Measurements from ENCODE around the gene RAB14. TPM values are rescaled to one million over a fixed set of nuclear protein-coding genes. Genes with fewer than 3 reads are reported as not detected.
A peak's percentile ranks its signal among the peaks of the same experiment; 100 is the strongest.
"Not testable (repeated sequence)": the region's sequence is repeated elsewhere in the genome, so short reads cannot be mapped to it uniquely, and the experiment has no call there.

Gene RAB14
- total RNA-seq, 1 donor from 2014 or later = 25.1 TPM

DNA sequence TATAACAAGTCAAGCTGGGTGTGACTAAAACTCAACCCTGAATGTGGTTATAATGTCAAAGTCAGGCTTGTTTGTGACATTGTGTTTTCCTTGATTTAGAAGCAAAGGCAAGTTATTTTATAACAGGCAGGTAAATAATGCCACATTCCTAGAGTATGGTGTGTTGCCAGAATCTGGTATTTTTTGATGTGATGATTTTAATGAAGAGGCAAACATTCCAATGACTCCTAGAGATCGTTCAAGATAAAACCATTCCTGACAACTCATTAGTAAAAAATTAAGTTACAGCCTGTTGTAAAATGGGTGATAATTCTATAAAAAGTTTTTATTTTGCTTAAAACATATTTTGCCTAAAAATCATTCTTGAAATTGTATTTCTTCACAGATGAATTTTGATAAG, 60.0 kb downstream of the RAB14 start:
- Histone ChIP-seq H3K9me3 (ENCODE audit: control insufficient read depth in 3 of 3, low read length in 3 of 3) (no peaks in the 10 kb centered on the region), H3K9ac (ENCODE audit: low read depth in 1 of 3, low read length in 3 of 3) (no peak overlapping the region), H3K27ac (ENCODE audit: low read depth, low read length) (no peak overlapping the region), H3K36me3 (ENCODE audit: control insufficient read depth in 3 of 3, insufficient read depth in 3 of 3, low read length in 3 of 3) (peaks cover 4 to 57% (median 44%) of the 10 kb centered on the region in 3 donors), H3K4me3 (ENCODE audit: low read length in 3 of 3) (no peak overlapping the region), H3K4me1 (ENCODE audit: control insufficient read depth in 3 of 3, insufficient read depth in 3 of 3, low read length in 3 of 3) (no peaks in the 10 kb centered on the region), H3K27me3 (ENCODE audit: control insufficient read depth in 3 of 3, insufficient read depth in 3 of 3, low read length in 3 of 3) (no peaks in the 10 kb centered on the region)

- Histone ChIP-seq H3K9me3 (ENCODE audit: control insufficient read depth in 3 of 3, low read length in 3 of 3) (no peaks in the 10 kb centered on the region), H3K27me3 (ENCODE audit: control insufficient read depth in 3 of 3, insufficient read depth in 3 of 3, low read length in 3 of 3) (no peaks in the 10 kb centered on the region), H3K4me3 (ENCODE audit: low read length in 3 of 3) (no peak overlapping the region), H3K27ac (ENCODE audit: low read depth, low read length) (no peak overlapping the region), H3K4me1 (ENCODE audit: control insufficient read depth in 3 of 3, insufficient read depth in 3 of 3, low read length in 3 of 3) (no peaks in the 10 kb centered on the region), H3K36me3 (ENCODE audit: control insufficient read depth in 3 of 3, insufficient read depth in 3 of 3, low read length in 3 of 3) (peaks cover 4 to 55% (median 40%) of the 10 kb centered on the region in 3 donors), H3K9ac (ENCODE audit: low read depth in 1 of 3, low read length in 3 of 3) (no peak overlapping the region)
These were observed 60.4 kb downstream of the RAB14 start for GRCh38 chr9:121141306-121141705.

DNA sequence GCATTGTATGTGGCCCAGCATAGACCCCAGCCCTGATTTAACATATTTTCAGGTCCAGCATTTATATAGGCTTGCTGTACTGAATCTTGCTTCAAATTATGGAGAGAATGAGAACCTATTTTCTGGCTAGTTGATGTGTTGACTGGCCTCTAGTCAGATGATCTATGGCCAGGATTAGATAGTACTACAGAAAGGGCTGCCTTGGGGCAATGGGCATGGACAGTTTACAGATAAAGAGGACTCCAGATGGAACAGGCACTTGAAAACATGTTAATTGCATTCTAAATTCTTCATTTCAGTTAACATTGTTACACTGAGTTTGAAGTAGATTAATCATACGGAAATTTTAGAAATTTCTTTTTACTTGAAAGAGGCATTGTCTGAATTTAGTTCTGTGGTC, 61.5 kb downstream of the RAB14 start:
- Histone ChIP-seq H3K27me3 (ENCODE audit: control insufficient read depth in 3 of 3, insufficient read depth in 3 of 3, low read length in 3 of 3) (no peaks in the 10 kb centered on the region), H3K9me3 (ENCODE audit: control insufficient read depth in 3 of 3, low read length in 3 of 3) (no peaks in the 10 kb centered on the region), H3K4me3 (ENCODE audit: low read length in 3 of 3) (no peak overlapping the region), H3K4me1 (ENCODE audit: control insufficient read depth in 3 of 3, insufficient read depth in 3 of 3, low read length in 3 of 3) (no peaks in the 10 kb centered on the region), H3K9ac (ENCODE audit: low read depth in 1 of 3, low read length in 3 of 3) (no peak overlapping the region), H3K36me3 (ENCODE audit: control insufficient read depth in 3 of 3, insufficient read depth in 3 of 3, low read length in 3 of 3) (peaks cover 4 to 56% (median 35%) of the 10 kb centered on the region in 3 donors), H3K27ac (ENCODE audit: low read depth, low read length) (no peak overlapping the region)

DNA sequence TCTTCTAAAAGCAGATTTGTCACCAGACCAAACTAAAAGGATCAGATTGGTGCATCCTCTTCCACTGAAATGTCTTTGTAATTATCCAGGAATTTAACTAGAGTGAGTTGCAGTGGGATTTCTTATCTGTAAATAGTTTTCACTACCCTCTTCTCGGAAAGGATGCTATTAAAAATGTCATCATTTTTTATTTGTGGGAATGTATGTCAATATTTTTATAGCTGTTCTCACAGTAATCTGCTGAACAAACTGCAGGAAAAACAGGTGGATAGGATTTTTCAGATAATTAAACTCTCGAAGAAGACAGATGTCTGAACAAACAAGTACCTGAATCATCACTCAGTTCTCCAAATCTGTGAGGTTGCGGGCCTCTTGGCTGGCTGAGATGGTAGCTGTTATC, 62.7 kb downstream of the RAB14 start:
- no peaks in the 10 kb centered on the region for H3K4me1 ChIP-seq (ENCODE audit: control insufficient read depth in 3 of 3, insufficient read depth in 3 of 3, low read length in 3 of 3)
- H3K36me3 ChIP-seq (ENCODE audit: control insufficient read depth in 3 of 3, insufficient read depth in 3 of 3, low read length in 3 of 3) = peaks cover 0 to 45% (median 23%) of the 10 kb centered on the region in 3 donors
- H3K27me3 ChIP-seq (ENCODE audit: control insufficient read depth in 3 of 3, insufficient read depth in 3 of 3, low read length in 3 of 3) = no peaks in the 10 kb centered on the region
- no peaks in the 10 kb centered on the region for H3K9me3 ChIP-seq (ENCODE audit: control insufficient read depth in 3 of 3, low read length in 3 of 3)
- no peak overlapping the region for H3K4me3 ChIP-seq (ENCODE audit: low read length in 3 of 3)
- no peak overlapping the region for H3K9ac ChIP-seq (ENCODE audit: low read depth in 1 of 3, low read length in 3 of 3)
- no peak overlapping the region for H3K27ac ChIP-seq (ENCODE audit: low read depth, low read length)

DNA sequence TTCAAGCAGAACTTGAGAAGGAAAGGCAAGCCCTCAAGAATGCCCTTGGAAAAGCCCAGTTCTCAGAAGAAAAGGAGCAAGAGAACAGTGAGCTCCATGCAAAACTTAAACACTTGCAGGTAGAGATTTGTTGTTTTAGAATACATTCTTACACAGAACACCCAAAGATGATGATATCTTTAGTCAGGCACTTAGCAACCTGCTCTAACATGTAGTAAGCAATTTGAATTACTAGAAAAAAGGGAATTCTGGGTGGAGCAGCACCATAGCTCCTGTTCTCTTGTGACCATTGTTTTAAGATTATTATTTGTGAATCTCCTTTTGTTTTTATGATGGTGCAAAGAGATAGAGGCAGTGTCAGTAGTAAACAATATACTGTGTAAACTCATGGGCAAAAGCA, 63.1 kb downstream of the RAB14 start:
- H3K4me1 ChIP-seq (ENCODE audit: control insufficient read depth in 3 of 3, insufficient read depth in 3 of 3, low read length in 3 of 3) = no peaks in the 10 kb centered on the region
- no peaks in the 10 kb centered on the region for H3K9me3 ChIP-seq (ENCODE audit: control insufficient read depth in 3 of 3, low read length in 3 of 3)
- no peak overlapping the region for H3K27ac ChIP-seq (ENCODE audit: low read depth, low read length)
- H3K4me3 ChIP-seq (ENCODE audit: low read length in 3 of 3) = no peak overlapping the region
- H3K27me3 ChIP-seq (ENCODE audit: control insufficient read depth in 3 of 3, insufficient read depth in 3 of 3, low read length in 3 of 3) = no peaks in the 10 kb centered on the region
- peaks cover 0 to 42% (median 20%) of the 10 kb centered on the region in 3 donors for H3K36me3 ChIP-seq (ENCODE audit: control insufficient read depth in 3 of 3, insufficient read depth in 3 of 3, low read length in 3 of 3)
- no peak overlapping the region for H3K9ac ChIP-seq (ENCODE audit: low read depth in 1 of 3, low read length in 3 of 3)

DNA sequence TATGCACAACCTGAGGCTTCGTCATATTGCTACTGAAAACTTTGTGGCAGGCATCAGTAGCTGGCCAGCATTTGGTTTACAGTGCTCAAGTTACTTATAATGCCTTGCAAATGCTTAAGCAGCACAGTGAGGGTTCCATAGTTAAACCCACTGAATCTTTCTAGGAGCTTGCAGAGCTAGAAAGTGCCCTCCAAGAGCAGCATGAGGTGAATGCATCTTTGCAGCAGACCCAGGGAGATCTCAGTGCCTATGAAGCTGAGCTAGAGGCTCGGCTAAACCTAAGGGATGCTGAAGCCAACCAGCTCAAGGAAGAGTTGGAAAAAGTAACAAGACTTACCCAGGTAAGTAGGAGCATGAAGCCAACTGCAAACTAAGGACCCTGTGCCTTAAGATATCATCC, 66.0 kb downstream of the RAB14 start:
- no peak overlapping the region for H3K4me3 ChIP-seq (ENCODE audit: low read length in 3 of 3)
- H3K27ac ChIP-seq (ENCODE audit: low read depth, low read length) = no peak overlapping the region
- peaks cover 3 to 27% (median 3%) of the 10 kb centered on the region in 3 donors for H3K36me3 ChIP-seq (ENCODE audit: control insufficient read depth in 3 of 3, insufficient read depth in 3 of 3, low read length in 3 of 3)
- H3K4me1 ChIP-seq (ENCODE audit: control insufficient read depth in 3 of 3, insufficient read depth in 3 of 3, low read length in 3 of 3) = no peaks in the 10 kb centered on the region
- H3K9ac ChIP-seq (ENCODE audit: low read depth in 1 of 3, low read length in 3 of 3) = peak overlapping the region in 1 of 3 donors; percentile 5
- H3K27me3 ChIP-seq (ENCODE audit: control insufficient read depth in 3 of 3, insufficient read depth in 3 of 3, low read length in 3 of 3) = no peaks in the 10 kb centered on the region
- no peaks in the 10 kb centered on the region for H3K9me3 ChIP-seq (ENCODE audit: control insufficient read depth in 3 of 3, low read length in 3 of 3)

DNA sequence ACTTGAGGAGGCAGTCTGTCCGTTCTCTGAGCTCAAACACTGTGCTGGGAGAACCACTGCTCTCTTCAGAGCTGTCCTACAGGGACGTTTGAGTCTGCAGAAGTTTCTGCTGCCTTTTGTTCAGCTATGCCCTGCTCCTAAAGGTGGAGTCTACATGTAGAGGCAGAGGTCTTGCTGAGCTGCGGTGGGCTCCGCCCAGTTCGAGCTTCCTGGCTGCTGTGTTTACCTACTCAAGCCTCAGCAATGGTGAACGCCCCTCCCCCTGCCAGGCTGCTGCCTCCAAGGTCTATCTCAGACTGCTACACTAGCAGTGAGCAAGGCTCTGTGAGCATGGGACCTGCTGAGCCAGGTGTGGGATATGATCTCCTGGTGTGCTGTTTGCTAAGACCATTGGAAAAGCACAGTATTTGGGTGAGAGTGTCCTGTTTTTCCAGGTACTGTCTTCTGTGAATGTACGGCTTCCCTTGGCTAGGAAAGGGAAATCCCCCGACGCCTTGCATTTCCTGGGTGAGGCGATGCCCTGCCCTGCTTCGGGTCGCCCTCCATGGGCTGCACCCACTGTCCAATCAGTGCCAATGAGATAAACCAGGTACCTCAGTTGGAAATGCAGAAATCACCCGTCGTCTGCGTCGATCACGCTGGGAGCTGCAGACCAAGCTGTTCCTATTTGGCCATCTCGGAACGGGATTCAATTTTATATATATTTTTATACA, 68.4 kb downstream of the RAB14 start:
- no peaks in the 10 kb centered on the region for H3K9me3 ChIP-seq (ENCODE audit: control insufficient read depth in 3 of 3, low read length in 3 of 3)
- H3K36me3 ChIP-seq (ENCODE audit: control insufficient read depth in 3 of 3, insufficient read depth in 3 of 3, low read length in 3 of 3) = peaks cover 3 to 9% (median 3%) of the 10 kb centered on the region in 3 donors
- no peak overlapping the region for H3K27ac ChIP-seq (ENCODE audit: low read depth, low read length)
- no peak overlapping the region for H3K4me3 ChIP-seq (ENCODE audit: low read length in 3 of 3)
- no peaks in the 10 kb centered on the region for H3K27me3 ChIP-seq (ENCODE audit: control insufficient read depth in 3 of 3, insufficient read depth in 3 of 3, low read length in 3 of 3)
- no peak overlapping the region for H3K9ac ChIP-seq (ENCODE audit: low read depth in 1 of 3, low read length in 3 of 3)
- no peaks in the 10 kb centered on the region for H3K4me1 ChIP-seq (ENCODE audit: control insufficient read depth in 3 of 3, insufficient read depth in 3 of 3, low read length in 3 of 3)

DNA sequence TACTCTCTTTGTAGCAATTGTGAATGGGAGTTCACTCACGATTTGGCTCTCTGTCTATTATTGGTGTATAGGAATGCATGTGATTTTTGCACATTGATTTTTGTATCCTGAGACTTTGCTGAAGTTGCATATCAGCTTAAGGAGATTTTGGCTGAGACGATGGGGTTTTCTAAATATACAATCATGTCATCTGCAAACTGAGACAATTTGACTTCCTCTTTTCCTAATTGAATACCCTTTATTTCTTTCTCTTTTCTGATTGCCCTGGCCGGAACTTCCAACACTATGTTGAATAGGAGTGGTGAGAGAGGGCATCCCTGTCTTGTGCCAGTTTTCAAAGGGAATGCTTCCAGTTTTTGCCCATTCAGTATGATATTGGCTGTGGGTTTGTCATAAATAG, 72.3 kb downstream of the RAB14 start:
- H3K27me3 ChIP-seq (ENCODE audit: control insufficient read depth in 3 of 3, insufficient read depth in 3 of 3, low read length in 3 of 3); H3K4me1 ChIP-seq (ENCODE audit: control insufficient read depth in 3 of 3, insufficient read depth in 3 of 3, low read length in 3 of 3); H3K9ac ChIP-seq (ENCODE audit: low read depth in 1 of 3, low read length in 3 of 3); H3K4me3 ChIP-seq (ENCODE audit: low read length in 3 of 3); H3K27ac ChIP-seq (ENCODE audit: low read depth, low read length); H3K9me3 ChIP-seq (ENCODE audit: control insufficient read depth in 3 of 3, low read length in 3 of 3): not testable (repeated sequence)
- peaks cover 3 to 11% (median 3%) of the 10 kb centered on the region in 3 donors for H3K36me3 ChIP-seq (ENCODE audit: control insufficient read depth in 3 of 3, insufficient read depth in 3 of 3, low read length in 3 of 3)

Small RNA genes lying within 50 kb of the gene (small RNA-seq; reads per million reads assigned to genes)
- not detected for gene RN7SL181P

Other genes with a start within 250 kb of the RAB14 start
- gene C5, start 151.6 kb downstream of the RAB14 start, total RNA-seq = 9.9 TPM
- gene CNTRL, start 126.9 kb downstream of the RAB14 start, total RNA-seq = 8.9 TPM
- 342 TPM for gene GSN, start 66.3 kb upstream of the RAB14 start, total RNA-seq
- gene STOM, start 168.4 kb upstream of the RAB14 start, total RNA-seq = 76.7 TPM

Data from skeletal muscle tissue (tissue), 5 donors.